GM12892 (cell line): ENCODE data around the gene GFY.

Experiments used
- POLR2A ChIP-seq: IDR thresholded peaks from 2 replicates; pipeline ENCODE4 v1.6.1; 2011; ENCODE audit warnings: low read depth, low read length, control low read depth
- POLR2AphosphoS5 ChIP-seq: IDR thresholded peaks from 2 replicates; pipeline ENCODE4 v1.6.1; 2011; ENCODE audit warnings: low read depth, low read length, control low read depth
- TAF1 ChIP-seq: IDR thresholded peaks from 2 replicates; pipeline ENCODE4 v1.6.1; 2011; ENCODE audit warnings: low read depth, mild to moderate bottlenecking, control low read depth, low read length, borderline replicate concordance

DNA sequence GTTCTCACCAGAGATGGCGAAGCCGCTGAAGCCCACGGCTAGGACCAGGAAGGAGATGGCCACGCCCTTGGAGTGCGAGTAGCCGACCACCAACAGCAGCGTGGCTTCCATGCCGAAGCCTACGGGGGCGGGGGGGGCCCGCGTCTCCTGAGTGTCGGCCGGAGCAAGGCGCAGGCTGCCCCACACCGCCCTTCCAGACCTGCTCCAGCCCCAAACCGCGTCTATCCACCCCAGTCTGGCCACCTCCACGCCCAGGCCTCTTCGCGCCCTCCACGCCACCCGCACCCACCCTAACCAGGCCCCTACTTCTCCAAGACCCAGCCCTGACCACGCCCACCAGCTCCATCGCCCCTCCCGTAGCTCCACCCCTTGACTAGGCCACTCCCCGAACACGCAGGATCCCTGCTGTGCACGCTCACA lies 6.2 kb downstream of the GFY start:
- TF ChIP-seq POLR2AphosphoS5 (no peak), TAF1 (no peak), POLR2A (no peak)
